Measurements from ENCODE around the gene VEGFB.

DNA sequence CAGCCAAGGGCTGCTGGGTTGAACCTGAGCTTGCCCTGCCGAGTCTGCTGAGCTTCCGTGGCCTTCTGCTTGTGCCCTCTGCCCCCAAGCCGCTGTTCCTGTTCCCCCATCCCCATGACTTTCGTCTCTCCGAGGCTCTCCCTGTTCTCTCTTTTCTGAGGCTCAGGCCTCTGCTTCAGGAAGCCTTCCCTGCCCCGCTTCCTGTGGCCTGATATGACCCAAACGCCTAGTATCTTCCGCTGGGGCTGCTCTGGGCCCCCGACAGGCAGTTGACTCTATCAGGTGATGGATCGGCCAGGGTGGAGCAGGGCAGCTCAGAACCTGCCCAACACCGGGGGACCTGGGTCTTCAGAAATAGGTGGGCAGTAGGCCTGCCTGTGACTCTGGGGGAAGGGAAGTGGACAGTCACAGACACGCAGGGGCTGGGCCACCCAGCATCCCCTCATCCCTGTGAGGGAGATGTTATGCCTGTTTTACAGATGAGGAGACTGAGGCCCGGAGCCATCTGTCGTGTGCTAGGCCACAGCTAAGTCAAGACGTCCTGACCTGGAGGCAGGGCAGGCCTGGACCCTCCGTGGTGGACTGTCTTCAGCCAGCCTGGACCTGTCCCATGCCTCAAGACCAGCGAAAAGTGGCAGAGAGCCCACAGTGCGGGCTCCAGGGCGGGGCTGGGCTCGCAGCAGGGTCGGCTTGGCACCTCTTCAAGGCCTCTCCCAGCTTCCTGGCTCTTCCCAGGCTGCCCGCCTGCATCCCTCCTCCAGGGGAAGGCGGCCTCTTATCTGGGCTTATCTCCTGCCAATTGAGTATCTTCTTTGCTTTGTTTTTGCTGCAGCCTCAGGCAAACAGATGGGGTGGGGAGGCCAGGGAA, 33.9 kb downstream of the VEGFB start:
- TF ChIP-seq MYC (IDR thresholded peaks at IDR 0.05; ENCODE audit: borderline replicate concordance, low read length): no peak
- TF ChIP-seq, protein P1, sequence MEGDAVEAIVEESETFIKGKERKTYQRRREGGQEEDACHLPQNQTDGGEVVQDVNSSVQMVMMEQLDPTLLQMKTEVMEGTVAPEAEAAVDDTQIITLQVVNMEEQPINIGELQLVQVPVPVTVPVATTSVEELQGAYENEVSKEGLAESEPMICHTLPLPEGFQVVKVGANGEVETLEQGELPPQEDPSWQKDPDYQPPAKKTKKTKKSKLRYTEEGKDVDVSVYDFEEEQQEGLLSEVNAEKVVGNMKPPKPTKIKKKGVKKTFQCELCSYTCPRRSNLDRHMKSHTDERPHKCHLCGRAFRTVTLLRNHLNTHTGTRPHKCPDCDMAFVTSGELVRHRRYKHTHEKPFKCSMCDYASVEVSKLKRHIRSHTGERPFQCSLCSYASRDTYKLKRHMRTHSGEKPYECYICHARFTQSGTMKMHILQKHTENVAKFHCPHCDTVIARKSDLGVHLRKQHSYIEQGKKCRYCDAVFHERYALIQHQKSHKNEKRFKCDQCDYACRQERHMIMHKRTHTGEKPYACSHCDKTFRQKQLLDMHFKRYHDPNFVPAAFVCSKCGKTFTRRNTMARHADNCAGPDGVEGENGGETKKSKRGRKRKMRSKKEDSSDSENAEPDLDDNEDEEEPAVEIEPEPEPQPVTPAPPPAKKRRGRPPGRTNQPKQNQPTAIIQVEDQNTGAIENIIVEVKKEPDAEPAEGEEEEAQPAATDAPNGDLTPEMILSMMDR (IDR thresholded peaks at IDR 0.05): no peak

All from A549 (cell line).